Retinal pigment epithelial cell (primary cell): ENCODE results near the gene TRIM73.
"Not testable (repeated sequence)": the region's sequence is repeated elsewhere in the genome, so short reads cannot be mapped to it uniquely, and the experiment has no call there.

Experiments used
- DNase-seq: peaks from one replicate; pipeline ENCODE4 v3.0.0-alpha.2; 2010; ENCODE audit warnings: low read depth
- H3K4me3 ChIP-seq: 2 replicates; pipeline ENCODE4 v1.5.1; 2011; ENCODE audit warnings: mild to moderate bottlenecking, low read length, control low read depth, moderate library complexity

The TRIM73 gene

DNA sequence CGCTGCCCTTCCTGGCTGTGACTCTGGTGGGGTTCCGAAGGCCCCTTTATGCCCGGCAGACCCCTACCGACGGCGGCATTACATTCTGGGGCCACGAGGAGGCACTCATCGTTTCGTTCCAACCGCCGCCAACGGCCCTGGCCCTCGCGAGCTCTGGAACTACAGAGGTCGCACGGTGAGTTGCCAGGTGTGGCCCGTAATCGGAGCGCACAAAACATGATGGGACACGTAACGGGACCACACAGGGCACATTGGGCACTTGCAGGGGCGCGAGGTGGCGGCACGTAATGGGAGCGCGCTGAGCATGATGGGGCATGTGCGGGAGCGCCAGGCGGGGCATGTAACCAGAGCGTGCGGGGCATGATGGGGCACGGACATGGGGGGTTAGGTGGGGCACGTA lies at the start of gene TRIM73:
Gene TRIM73 (plus strand): TSS at position 301 of the 400 bp plus-strand sequence. CDS start 3,305 bp downstream, outside the sequence.
- not testable (repeated sequence) for H3K4me3 ChIP-seq, DNase-seq

DNA sequence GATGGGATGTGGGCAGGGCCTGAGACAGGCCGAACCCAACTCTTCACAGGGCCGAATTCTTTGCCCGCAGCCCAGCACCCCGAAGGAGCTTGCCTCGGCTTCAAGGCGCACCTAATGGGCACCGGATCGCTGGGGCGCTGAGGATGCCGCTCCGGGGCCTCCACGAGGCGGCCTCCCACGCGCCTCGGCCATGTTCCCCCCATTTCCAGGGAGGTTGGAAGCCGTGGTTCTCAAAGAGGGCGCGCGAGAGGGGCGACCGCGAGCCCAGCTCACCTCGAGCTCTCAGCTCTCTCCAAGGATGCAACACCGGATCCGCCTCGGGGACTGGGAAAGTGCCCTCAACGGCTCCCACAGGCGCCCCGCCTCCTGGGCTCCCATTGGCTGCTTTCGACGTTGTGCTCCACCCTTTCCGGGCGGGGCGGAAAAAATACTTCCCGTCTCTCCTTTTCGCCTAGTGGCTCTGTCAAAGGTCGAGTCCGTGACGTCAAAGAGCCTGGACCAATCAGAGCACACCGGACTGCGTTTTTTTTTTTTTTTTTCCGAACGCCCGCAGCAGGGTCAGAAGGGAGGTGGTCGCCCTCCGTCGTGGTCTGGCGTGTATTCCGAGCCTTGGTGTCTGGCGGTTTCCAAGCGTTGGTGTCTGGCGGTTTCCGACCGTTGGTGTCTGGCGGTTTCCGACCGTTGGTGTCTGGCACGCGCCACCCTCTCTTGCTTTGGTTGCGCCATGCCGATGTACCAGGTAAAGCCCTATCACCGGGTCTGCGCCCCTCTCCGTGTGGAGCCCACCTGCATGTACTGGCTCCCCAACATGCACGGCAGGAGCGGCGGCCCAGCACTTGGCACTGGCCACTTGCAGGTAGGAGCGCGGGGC lies 36.5 kb upstream of the TRIM73 start:
- not testable (repeated sequence) for DNase-seq, H3K4me3 ChIP-seq

DNA sequence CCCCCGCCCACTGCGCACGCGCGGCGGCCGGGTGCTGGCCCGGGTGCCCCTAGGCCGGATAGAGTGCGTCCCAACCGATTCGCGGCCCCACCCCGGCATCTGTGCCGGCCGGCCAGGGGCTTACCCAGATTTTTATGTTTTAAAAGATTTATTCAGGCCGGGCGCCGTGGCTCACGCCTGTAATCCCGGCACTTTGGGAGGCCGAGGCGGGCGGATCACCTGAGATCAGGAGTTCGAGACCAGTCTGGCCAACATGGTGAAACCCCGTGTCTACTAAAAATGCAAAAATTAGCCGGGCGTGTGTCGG lies 35.9 kb upstream of the TRIM73 start:
- H3K4me3 ChIP-seq, DNase-seq: not testable (repeated sequence)

DNA sequence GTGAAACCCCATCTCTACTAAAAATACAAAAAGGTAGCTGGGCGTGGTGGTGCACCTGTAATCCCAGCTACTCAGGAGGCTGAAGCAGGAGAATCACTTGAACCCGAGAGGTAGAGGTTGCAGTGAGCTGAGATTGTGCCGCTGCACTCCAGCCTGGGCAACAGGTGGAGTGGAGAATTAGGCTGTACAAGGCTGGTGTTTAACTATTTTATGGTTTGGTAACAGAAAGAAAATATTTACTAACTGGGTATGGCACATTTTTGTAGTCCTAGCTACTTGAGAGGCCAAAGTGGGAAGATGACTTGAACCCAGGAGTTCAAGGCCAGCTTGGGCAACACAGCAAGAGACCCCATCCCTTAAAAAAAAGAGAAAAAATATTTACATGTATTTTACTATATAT lies 31.4 kb upstream of the TRIM73 start:
- H3K4me3 ChIP-seq, DNase-seq: not testable (repeated sequence)

DNA sequence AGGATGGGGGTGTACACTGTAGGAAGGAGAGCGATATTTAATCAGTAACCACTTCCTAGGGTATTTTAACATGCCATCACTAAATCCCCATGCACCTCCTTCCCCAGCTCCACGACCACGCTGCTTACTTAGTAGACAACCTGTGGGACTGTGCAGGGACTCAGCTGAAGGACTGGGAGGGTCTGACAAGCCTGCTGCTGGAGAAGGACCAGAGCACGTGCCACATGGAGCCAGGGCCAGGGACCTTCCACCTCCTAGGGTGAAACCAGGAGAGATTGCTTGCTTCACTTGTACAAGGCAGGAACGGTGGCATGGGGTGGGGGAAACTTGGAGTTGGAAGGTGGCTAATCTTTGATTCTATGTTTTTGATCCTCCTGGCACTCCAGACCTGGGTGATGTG lies 28.8 kb upstream of the TRIM73 start:
- DNase-seq, H3K4me3 ChIP-seq: not testable (repeated sequence)

DNA sequence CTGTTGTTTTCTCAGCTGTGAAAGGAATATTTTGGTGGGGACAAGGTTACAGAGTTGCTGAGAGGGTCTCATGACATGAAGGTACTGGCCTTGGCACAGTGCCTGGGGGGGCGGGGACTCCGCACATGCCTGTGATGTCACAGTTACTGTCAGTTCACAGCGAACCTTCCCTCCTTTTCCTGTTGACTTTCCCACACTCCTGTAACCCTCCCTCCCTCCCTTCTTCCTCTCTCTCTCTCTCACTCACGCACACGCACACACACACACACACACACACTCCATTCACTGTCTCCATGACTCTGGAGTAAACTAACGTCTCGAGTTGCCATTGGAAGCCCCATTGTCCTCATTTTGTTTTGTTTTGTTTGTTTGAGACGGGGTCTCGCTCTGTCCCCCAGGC lies 28.1 kb upstream of the TRIM73 start:
- not testable (repeated sequence) for DNase-seq, H3K4me3 ChIP-seq

DNA sequence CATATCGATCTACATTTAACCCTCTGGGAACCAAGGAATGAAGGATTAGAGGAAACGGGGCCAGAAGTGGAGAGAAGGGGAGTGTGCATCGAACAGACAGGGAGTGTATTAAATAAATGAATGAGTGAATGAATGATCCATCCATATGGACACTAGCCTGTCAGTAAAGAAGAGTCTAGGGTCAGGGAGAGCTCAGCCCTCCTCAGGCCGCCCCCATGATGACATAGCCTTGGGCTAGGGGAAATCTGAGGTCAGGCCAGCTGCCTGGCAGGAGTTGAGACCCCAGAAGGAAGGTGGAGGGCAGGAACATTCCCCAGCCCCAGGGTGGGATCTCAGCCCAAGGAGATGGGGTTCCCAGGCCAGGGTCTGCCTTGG lies 21.3 kb upstream of the TRIM73 start:
- not testable (repeated sequence) for H3K4me3 ChIP-seq, DNase-seq

DNA sequence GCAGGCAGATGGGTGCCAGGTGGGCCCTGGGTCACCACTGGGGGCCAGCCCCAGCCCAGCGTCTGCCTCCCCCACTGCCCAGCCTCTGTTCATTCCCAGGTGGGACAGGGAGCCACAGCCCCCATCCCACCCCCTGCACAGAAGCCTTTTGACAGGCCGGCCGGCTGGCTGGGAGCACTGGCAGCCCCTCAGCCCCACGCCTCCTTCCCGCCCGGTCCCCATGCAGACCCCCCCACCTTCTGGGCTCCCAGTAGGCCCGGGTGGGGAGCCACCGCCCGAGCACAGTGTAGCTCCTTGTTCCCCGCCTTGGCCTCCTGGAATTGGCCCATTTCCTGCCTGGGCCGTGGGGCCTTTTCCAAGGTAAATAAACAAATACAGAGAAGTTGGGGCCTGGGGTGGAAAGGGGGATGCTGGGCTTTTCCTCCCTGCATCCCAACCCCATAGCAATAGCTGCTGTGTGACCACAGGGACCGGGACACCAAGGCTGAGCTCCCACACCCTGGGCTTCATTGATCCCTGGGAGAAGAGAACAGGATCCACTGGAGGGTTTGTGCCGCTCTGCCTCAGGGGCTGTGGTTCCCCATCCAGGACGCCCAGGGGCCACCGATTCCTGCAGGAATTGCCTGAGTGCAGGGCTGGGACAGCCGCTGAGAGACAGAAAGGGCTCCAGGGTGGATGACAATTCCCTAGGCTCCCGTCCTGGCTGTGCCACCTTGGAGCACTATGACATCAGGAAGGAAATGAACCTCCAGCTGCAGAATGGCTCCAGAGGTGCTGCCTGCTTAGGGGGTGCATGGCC lies 20.7 kb upstream of the TRIM73 start:
- not testable (repeated sequence) for DNase-seq, H3K4me3 ChIP-seq

DNA sequence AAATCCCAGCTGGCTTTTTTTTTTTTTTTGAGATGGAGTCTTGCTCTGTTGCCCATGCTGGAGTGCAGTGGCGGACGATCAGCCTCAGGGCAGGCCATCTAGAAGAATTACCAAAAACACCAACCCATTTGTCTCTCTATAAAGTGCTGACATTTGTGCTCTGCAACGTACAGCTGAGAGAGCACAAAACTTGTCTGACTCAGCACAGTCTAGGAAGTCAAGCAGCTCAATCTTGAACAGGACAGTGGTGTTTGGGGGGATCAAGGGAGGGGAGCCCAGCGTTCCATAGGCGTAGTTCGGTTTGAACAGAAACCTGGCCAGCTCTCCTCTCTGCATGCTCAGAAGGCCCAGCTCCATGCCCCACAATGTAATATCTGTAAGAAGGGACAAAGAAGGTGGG lies 2.2 kb upstream of the TRIM73 start:
- not testable (repeated sequence) for H3K4me3 ChIP-seq, DNase-seq

DNA sequence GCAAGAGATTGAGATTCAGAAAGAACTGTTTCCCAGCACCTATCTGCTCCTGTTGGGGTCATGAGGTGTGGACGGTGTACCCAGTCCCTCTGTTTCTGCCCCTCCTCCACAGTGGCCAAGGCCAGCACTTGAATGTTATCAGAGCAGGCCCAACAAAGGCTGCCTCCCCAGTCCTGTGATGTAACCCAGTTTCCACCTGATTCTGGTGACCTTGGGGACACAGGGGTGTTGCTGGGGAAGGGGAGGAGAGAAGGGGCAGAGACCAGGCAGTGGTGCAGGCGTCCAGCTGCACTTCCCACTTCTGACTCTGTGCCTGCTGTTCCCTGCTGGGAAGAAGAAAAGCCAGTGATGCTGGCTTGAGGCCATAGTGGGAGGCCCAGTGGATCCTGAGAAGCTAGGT lies 2.4 kb downstream of the TRIM73 start:
- not testable (repeated sequence) for H3K4me3 ChIP-seq, DNase-seq

DNA sequence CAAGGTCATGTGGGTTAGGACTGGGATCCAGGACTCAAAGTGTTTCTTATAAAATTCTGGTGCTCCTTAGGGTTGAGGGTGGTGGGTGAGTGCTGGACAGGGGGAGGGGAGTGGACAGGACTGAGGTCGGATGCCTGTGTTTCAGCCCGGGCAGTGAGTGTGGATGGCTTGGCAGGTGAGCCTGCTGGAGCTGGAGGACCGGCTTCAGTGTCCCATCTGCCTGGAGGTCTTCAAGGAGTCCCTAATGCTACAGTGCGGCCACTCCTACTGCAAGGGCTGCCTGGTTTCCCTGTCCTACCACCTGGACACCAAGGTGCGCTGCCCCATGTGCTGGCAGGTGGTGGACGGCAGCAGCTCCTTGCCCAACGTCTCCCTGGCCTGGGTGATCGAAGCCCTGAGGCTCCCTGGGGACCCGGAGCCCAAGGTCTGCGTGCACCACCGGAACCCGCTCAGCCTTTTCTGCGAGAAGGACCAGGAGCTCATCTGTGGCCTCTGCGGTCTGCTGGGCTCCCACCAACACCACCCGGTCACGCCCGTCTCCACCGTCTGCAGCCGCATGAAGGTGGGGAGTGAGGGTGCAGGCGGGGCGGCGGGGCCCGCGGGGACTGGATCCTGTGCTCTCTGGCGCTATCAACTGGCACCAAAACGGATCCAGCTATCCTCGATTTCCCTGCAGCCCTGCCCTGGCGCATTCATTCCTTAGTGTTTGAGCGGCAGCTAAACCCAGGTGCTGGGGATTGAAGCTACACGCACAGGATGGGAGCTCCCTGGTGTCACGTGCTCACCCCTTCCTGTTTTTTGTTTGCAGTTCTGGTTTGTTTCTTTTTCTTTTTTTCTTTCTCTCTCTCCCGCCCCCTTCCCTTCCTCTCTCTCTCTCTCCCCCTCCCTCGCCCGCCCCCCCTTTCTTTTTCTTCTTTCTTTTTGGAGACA lies 3.6 kb downstream of the TRIM73 start:
- DNase-seq, H3K4me3 ChIP-seq: not testable (repeated sequence)

DNA sequence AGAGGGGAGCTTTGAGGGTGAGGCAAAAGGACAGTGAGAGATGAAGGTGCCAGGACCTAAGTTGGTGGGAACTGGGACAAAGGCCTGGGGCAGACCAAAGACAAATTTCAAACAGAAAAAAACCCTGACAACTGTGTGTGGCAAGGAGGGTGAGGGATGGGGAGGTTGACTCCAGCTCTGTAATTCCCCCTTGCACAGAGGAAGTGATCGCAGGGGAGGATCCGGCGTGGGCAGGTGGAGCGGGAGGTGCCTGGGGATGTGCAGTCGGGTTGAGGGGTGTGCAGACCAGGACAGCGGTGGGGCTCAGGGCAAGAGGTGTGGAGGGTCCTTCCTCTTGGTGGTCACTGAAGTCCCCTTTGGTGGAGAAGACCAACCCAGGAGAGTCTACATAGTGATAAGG lies 5.1 kb downstream of the TRIM73 start:
- not testable (repeated sequence) for DNase-seq, H3K4me3 ChIP-seq

DNA sequence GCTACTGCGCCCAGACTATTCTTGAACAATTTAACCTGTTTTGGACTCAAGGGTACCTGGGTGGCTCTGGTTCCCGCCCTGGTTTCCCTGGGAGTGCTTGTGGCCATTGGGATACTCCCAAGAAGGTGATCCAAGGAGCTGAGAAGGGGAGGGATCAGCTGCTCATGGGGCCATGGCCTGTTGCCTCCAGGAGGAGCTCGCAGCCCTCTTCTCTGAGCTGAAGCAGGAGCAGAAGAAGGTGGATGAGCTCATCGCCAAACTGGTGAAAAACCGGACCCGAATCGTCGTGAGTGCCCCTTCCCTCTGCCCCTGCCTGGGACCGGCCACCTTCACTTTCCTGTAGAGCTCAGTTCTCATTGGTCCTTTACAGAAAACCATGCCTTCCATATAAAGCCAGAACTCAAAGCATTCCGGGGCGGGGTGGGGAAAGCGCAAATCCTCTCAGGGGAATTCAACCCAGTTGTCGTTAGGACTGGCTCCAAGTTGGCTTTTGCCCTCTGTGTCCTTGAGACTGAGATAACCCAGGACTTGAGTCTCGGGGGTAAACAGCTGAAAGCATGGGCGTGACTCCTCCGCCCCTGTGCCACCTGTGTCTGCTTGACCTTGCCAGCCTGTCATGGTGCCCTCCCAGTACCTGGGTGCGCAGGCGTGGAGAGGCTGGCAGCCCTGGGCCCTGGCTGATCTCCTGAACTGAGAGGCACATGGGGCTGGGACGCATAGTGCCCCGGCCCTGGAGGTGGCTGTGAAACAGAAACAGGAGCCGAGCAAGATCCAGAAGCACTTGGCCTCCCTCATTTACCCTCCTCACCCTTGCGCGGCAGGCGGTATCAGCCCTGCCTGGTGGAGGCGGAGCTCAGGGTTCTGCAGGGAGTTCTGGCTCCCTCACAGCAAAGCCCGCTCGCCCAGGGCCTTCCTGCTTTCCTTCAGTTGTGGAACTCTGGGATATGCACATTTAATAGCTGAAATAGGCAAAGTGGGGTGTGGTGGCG lies 8.3 kb downstream of the TRIM73 start:
- not testable (repeated sequence) for DNase-seq, H3K4me3 ChIP-seq

DNA sequence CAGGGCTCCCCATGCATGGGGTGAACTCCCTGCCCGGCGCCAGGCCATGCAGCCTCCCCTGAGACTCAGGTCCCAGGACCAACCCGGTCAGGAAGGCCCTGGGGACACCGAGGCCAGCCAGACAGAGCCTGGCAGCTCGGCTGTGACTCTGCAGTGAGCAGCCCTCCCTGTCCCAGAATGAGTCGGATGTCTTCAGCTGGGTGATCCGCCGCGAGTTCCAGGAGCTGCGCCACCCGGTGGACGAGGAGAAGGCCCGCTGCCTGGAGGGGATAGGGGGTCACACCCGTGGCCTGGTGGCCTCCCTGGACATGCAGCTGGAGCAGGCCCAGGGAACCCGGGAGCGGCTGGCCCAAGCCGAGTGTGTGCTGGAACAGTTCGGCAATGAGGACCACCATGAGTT lies 9.2 kb downstream of the TRIM73 start:
- H3K4me3 ChIP-seq, DNase-seq: not testable (repeated sequence)

DNA sequence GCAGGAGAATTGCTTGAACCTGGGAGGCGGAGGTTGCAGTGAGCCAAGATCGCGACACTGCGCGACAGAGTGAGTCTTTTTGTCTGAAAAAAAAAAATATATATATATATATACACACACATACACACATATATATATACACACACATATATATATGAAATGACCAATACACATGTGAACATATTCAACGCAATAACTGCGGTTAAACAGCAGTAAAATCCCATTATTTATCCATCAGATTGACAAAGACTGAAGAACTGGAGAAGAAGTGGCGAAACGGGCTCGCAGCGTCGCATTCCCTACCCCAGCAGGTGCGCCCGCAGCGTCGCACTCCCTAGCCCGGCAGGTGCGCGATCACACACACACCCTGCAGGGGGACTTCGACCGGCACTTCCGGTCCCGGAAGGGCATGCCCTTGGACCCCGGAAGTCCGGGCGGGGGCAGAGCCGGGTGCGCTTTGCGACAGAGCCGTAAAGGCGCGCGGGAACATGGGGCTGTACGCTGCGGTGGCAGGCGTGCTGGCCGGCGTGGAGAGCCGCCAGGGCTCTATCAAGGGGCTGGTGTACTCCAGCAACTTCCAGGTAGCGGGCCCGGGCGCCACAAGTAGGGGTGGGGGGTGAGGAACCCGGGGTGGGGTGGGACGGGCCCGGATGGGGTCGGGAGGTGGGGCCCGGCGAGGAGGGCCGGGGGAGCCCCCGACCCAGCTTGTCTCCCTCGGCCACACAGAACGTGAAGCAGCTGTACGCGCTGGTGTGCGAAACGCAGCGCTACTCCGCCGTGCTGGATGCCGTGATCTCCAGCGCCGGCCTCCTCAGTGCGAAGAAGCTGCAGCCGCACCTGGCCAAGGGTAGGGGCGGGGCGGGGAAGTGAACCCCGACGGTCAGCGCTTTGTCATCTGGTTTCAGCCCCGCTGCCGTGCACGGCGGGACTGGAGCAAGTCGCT lies 14.7 kb downstream of the TRIM73 start:
- peak overlapping the region; percentile 25 for H3K4me3 ChIP-seq
- DNase-seq: not testable (repeated sequence)

DNA sequence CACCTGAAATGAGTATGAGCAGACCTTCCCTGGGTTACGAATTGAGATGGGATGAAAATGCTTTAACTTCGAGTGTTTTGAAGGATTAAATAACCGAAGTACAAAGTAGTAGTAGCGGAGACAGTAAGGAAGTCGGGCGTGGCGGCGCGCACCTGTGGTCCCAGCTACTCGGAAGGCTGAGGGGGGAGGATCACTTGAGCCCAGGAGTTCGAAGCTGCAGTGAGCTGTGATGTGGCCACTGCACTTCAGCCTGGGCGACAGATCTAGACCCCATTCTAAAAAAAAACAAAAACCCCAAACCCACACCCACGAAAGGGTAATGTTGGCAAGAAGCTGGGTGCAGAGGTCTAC lies 15.4 kb downstream of the TRIM73 start:
- not testable (repeated sequence) for DNase-seq, H3K4me3 ChIP-seq

DNA sequence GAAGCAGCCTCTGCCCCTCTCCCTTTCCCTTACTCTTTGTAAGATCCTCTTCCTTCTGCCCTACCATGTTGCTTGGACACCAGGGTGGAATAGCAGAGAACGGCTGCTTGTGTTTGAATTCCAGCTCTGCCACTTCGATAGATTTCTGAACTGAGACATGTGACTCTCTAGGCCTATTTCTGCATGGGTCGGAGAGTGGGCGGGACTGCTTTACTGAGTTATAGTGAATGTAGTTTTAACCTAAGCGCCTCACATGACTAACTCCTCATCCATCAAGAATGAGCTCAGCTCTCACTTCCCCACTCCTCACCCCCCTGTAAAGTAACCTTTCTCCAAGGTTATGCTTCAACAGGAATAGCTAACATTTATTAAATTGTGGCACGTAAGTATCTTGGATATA lies 18.8 kb downstream of the TRIM73 start:
- not testable (repeated sequence) for DNase-seq, H3K4me3 ChIP-seq
